AG09309 (cell line): ENCODE results near the gene SYNPO2L.
A peak's percentile ranks its signal among the peaks of the same experiment; 100 is the strongest.

Experiments used
- DNase-seq: peaks from one replicate; pipeline ENCODE4 v3.0.0-alpha.2; 2010; ENCODE audit warnings: low read depth
- H3K4me3 ChIP-seq: 2 replicates; pipeline ENCODE4 v1.5.1; 2011; ENCODE audit warnings: mild to moderate bottlenecking, low read depth, low read length, moderate library complexity; ENCODE audit not compliant: control insufficient read depth
- CTCF ChIP-seq: IDR thresholded peaks from 2 replicates; pipeline ENCODE4 v1.5.1; 2011; ENCODE audit warnings: mild to moderate bottlenecking, low read depth, low read length, inconsistent platforms; ENCODE audit not compliant: insufficient read depth, control insufficient read depth; ENCODE audit errors: missing control alignments

Gene SYNPO2L

GRCh38 chr10:73647875-73648651, 7.8 kb downstream of the SYNPO2L start:
- TF ChIP-seq CTCF, result no peak
- H3K4me3 ChIP-seq, result peak overlapping the region; percentile 48
- DNase-seq, result no peak

- peak overlapping the region; percentile 48 for H3K4me3 ChIP-seq
- TF ChIP-seq CTCF, result no peak
- DNase-seq, result no peak
Measured at GRCh38 chr10:73647211-73647874, 8.5 kb downstream of the SYNPO2L start.

GRCh38 chr10:73646598-73647041, 9.2 kb downstream of the SYNPO2L start:
- H3K4me3 ChIP-seq, result no peak overlapping the region
- no peak for DNase-seq
- TF ChIP-seq CTCF, result no peak

- TF ChIP-seq CTCF, result no peak
- DNase-seq, result no peak
- no peak overlapping the region for H3K4me3 ChIP-seq
Measured at GRCh38 chr10:73645251-73645650, 10.6 kb downstream of the SYNPO2L start.

- no peak overlapping the region for H3K4me3 ChIP-seq
- no peak for DNase-seq
- TF ChIP-seq CTCF, result no peak
Measured at GRCh38 chr10:73644767-73645166, 11.1 kb downstream of the SYNPO2L start.

GRCh38 chr10:73644015-73644743, 11.7 kb downstream of the SYNPO2L start:
- peak; percentile 33 for DNase-seq

More at GRCh38 chr10:73644015-73644743, 11.7 kb downstream of the SYNPO2L start:
- peak; percentile 85 for TF ChIP-seq CTCF
- no peak overlapping the region for H3K4me3 ChIP-seq
